Measurements from ENCODE around the gene HLA-DOB.

The HLA-DOB gene

GRCh38 chr6:32840604-32841246 is 23.9 kb upstream of the HLA-DOB start:
- Histone ChIP-seq H3K9ac (ENCODE audit: low read length) (no peak overlapping the region), H2AFZ (ENCODE audit: low read length) (no peak overlapping the region), H3K4me2 (ENCODE audit: low read length) (no peak overlapping the region), H3K4me1 (ENCODE audit: insufficient read depth, low read length, severe bottlenecking) (peaks cover 67% of the 10 kb centered on the region), H4K20me1 (ENCODE audit: insufficient read depth, low read length) (no peaks in the 10 kb centered on the region), H3K27ac (ENCODE audit: low read depth, low read length, poor library complexity, severe bottlenecking) (peak overlapping the region; percentile 41), H3F3A (ENCODE audit: insufficient read depth, low read length) (no peaks in the 10 kb centered on the region), H3K4me3 (ENCODE audit: low read depth, low read length, poor library complexity, severe bottlenecking) (no peak overlapping the region), H3K27me3 (ENCODE audit: insufficient read depth, low read length) (no peaks in the 10 kb centered on the region), H3K36me3 (ENCODE audit: insufficient read depth, low read length) (peaks cover 49% of the 10 kb centered on the region), H3K9me2 (ENCODE audit: low read depth, low read length) (no peaks in the 10 kb centered on the region), H3K79me2 (ENCODE audit: insufficient read depth, low read length) (peaks cover 13% of the 10 kb centered on the region), H3K9me3 (ENCODE audit: low read length) (no peaks in the 10 kb centered on the region)
- TF ChIP-seq EZH2 (IDR thresholded peaks at IDR 0.05; ENCODE audit: borderline replicate concordance, low read length) (no peak), CTCF (IDR thresholded peaks at IDR 0.05; ENCODE audit: low read length) (no peak)

- Histone ChIP-seq H3K4me2 (ENCODE audit: low read length) (no peak overlapping the region), H3K9ac (ENCODE audit: low read length) (no peak overlapping the region), H3F3A (ENCODE audit: insufficient read depth, low read length) (no peaks in the 10 kb centered on the region), H3K27me3 (ENCODE audit: insufficient read depth, low read length) (no peaks in the 10 kb centered on the region), H3K36me3 (ENCODE audit: insufficient read depth, low read length) (peaks cover 61% of the 10 kb centered on the region), H3K27ac (ENCODE audit: low read depth, low read length, poor library complexity, severe bottlenecking) (peak overlapping the region; percentile 41), H3K9me2 (ENCODE audit: low read depth, low read length) (no peaks in the 10 kb centered on the region), H4K20me1 (ENCODE audit: insufficient read depth, low read length) (no peaks in the 10 kb centered on the region), H3K9me3 (ENCODE audit: low read length) (no peaks in the 10 kb centered on the region), H2AFZ (ENCODE audit: low read length) (no peak overlapping the region), H3K4me3 (ENCODE audit: low read depth, low read length, poor library complexity, severe bottlenecking) (no peak overlapping the region), H3K4me1 (ENCODE audit: insufficient read depth, low read length, severe bottlenecking) (peaks cover 53% of the 10 kb centered on the region), H3K79me2 (ENCODE audit: insufficient read depth, low read length) (peaks cover 13% of the 10 kb centered on the region)
- TF ChIP-seq EZH2 (IDR thresholded peaks at IDR 0.05; ENCODE audit: borderline replicate concordance, low read length) = no peak
- no peak for TF ChIP-seq CTCF (IDR thresholded peaks at IDR 0.05; ENCODE audit: low read length)
Measured at GRCh38 chr6:32839356-32839755, 22.6 kb upstream of the HLA-DOB start.

GRCh38 chr6:32838114-32838958 is 21.5 kb upstream of the HLA-DOB start, which contains the start of gene TAP2:
Gene TAP2 (minus strand): TSS chr6:32838739. CDS start chr6:32838233, 506 bp downstream.
- H2AFZ ChIP-seq (ENCODE audit: low read length) = no peak within 1 kb of the TSS
- H3K9me3 ChIP-seq (ENCODE audit: low read length) = no peaks in the 10 kb centered on the region
- no peaks in the 10 kb centered on the region for H3K9me2 ChIP-seq (ENCODE audit: low read depth, low read length)
- H3K27me3 ChIP-seq (ENCODE audit: insufficient read depth, low read length) = no peaks in the 10 kb centered on the region
- H3K79me2 ChIP-seq (ENCODE audit: insufficient read depth, low read length) = peaks cover 13% of the 10 kb centered on the region
- peak; percentile 91 for TF ChIP-seq CTCF (IDR thresholded peaks at IDR 0.05; ENCODE audit: low read length)
- TF ChIP-seq EZH2 (IDR thresholded peaks at IDR 0.05; ENCODE audit: borderline replicate concordance, low read length) = no peak
- peaks cover 72% of the 10 kb centered on the region for H3K36me3 ChIP-seq (ENCODE audit: insufficient read depth, low read length)
- peak within 1 kb of the TSS; percentile 89 for H3K4me3 ChIP-seq (ENCODE audit: low read depth, low read length, poor library complexity, severe bottlenecking)
- H3K4me1 ChIP-seq (ENCODE audit: insufficient read depth, low read length, severe bottlenecking) = peaks cover 44% of the 10 kb centered on the region
- peak within 1 kb of the TSS; percentile 92 for H3K9ac ChIP-seq (ENCODE audit: low read length)
- H3K27ac ChIP-seq (ENCODE audit: low read depth, low read length, poor library complexity, severe bottlenecking) = peak within 1 kb of the TSS; percentile 64
- H3F3A ChIP-seq (ENCODE audit: insufficient read depth, low read length) = no peaks in the 10 kb centered on the region
- no peaks in the 10 kb centered on the region for H4K20me1 ChIP-seq (ENCODE audit: insufficient read depth, low read length)
- peak within 1 kb of the TSS; percentile 95 for H3K4me2 ChIP-seq (ENCODE audit: low read length)
